ENCODE results near the gene HDAC9. TPM values are rescaled to one million over a fixed set of nuclear protein-coding genes. Genes with fewer than 3 reads are reported as not detected.

Gene HDAC9
- total RNA-seq, 1 experiment from 2014 or later, result 14.7 TPM

DNA sequence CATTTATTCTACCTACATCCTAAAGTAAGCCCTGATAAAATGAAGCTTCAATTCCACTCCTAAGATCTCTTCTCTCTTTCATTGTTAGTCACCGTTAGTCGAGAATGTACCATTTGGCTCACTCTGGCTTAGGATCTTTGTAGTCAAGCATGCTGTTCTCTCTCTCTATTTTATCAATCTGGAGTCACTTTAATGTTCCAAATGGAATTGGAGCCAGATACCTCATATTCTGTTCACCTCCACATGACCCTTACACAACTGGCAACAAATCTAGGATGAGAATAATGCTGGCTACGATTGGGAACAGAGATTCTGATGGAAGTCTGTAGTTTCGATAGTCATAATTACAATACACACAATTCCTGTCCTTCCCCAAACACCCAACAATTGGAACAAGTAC lies 408.1 kb downstream of the HDAC9 start:
- Histone ChIP-seq H3K36me3 (ENCODE audit: low read depth) (no peaks in the 10 kb centered on the region), H4K20me1 (ENCODE audit: insufficient read depth) (no peaks in the 10 kb centered on the region), H3F3A (ENCODE audit: insufficient read depth, low read depth) (no peaks in the 10 kb centered on the region), H2AFZ (no peak overlapping the region; the same call in 1 of the 2 replicates), H3K27me3 (ENCODE audit: insufficient read depth, low read depth) (no peaks in the 10 kb centered on the region), H3K27ac (no peak overlapping the region), H3K4me3 (no peak overlapping the region), H3K4me1 (replicated peaks; ENCODE audit: insufficient read depth) (no peaks in the 10 kb centered on the region), H3K79me2 (ENCODE audit: low read depth) (no peaks in the 10 kb centered on the region), H3K9me3 (ENCODE audit: insufficient read depth, low read depth) (peaks cover 11% of the 10 kb centered on the region; the same call in 1 of the 2 replicates), H3K9me2 (ENCODE audit: insufficient read depth) (no peaks in the 10 kb centered on the region), H3K4me2 (no peak overlapping the region)
- CTCF ChIA-PET, result no interaction called here
- TF ChIP-seq, protein P1, sequence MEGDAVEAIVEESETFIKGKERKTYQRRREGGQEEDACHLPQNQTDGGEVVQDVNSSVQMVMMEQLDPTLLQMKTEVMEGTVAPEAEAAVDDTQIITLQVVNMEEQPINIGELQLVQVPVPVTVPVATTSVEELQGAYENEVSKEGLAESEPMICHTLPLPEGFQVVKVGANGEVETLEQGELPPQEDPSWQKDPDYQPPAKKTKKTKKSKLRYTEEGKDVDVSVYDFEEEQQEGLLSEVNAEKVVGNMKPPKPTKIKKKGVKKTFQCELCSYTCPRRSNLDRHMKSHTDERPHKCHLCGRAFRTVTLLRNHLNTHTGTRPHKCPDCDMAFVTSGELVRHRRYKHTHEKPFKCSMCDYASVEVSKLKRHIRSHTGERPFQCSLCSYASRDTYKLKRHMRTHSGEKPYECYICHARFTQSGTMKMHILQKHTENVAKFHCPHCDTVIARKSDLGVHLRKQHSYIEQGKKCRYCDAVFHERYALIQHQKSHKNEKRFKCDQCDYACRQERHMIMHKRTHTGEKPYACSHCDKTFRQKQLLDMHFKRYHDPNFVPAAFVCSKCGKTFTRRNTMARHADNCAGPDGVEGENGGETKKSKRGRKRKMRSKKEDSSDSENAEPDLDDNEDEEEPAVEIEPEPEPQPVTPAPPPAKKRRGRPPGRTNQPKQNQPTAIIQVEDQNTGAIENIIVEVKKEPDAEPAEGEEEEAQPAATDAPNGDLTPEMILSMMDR (conservative IDR thresholded peaks at IDR 0.05), result no peak
- TF ChIP-seq EZH2 (IDR thresholded peaks at IDR 0.05; ENCODE audit: low read depth), result no peak
- DNase-seq, result no peak
- POLR2A ChIA-PET (ENCODE audit: unreplicated experiment), result no interaction called here
- intact Hi-C loops (cut with micrococcal nuclease; ENCODE audit: unreplicated experiment), result no loop called here
- BruUV-seq (replicated peaks), result no TSS peak

DNA sequence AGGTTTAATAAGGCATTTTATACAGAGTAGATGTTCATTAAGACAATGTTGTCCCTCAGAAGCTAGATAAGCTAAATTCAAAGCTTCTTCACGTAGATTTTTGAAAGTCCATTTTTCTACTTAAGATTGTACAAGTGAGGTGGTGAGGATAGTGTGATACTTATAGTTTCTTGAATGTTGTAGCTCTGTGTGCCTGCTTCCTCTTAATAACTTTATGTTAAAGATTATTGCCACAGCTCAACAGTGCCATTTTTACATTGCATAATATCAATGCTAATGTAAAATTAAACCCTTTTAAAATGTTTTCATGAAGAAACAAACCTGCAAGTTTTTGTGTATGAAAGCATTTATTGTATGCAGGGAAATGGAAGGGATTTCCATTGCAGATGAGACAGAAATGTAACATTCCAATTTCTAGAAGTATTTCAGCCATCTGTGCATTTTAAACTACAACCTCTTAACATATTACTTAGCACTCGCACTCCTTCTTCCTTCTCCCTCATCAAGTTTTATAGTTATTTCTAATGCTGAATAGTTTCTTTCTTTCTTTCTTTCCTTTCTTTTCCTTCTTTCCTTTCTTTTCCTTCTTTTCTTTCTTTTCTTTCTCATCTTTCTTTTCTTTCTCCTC lies 409.9 kb downstream of the HDAC9 start:
- intact Hi-C loops (cut with micrococcal nuclease; ENCODE audit: unreplicated experiment), result no loop called here
- Histone ChIP-seq H3K9me3 (ENCODE audit: insufficient read depth, low read depth) (peaks cover 8% of the 10 kb centered on the region; the same call in 1 of the 2 replicates), H3K4me2 (no peak overlapping the region), H3K9me2 (ENCODE audit: insufficient read depth) (no peaks in the 10 kb centered on the region), H3F3A (ENCODE audit: insufficient read depth, low read depth) (no peaks in the 10 kb centered on the region), H2AFZ (no peak overlapping the region), H3K27me3 (ENCODE audit: insufficient read depth, low read depth) (no peaks in the 10 kb centered on the region), H3K79me2 (ENCODE audit: low read depth) (no peaks in the 10 kb centered on the region), H4K20me1 (ENCODE audit: insufficient read depth) (no peaks in the 10 kb centered on the region), H3K4me1 (replicated peaks; ENCODE audit: insufficient read depth) (no peaks in the 10 kb centered on the region), H3K4me3 (no peak overlapping the region), H3K36me3 (ENCODE audit: low read depth) (no peaks in the 10 kb centered on the region), H3K27ac (no peak overlapping the region)
- POLR2A ChIA-PET (ENCODE audit: unreplicated experiment), result no interaction called here
- BruUV-seq (replicated peaks), result no TSS peak
- CTCF ChIA-PET, result no interaction called here
- DNase-seq, result no peak
- TF ChIP-seq EZH2 (IDR thresholded peaks at IDR 0.05; ENCODE audit: low read depth), result no peak
- TF ChIP-seq, protein P1 (conservative IDR thresholded peaks at IDR 0.05), result no peak

DNA sequence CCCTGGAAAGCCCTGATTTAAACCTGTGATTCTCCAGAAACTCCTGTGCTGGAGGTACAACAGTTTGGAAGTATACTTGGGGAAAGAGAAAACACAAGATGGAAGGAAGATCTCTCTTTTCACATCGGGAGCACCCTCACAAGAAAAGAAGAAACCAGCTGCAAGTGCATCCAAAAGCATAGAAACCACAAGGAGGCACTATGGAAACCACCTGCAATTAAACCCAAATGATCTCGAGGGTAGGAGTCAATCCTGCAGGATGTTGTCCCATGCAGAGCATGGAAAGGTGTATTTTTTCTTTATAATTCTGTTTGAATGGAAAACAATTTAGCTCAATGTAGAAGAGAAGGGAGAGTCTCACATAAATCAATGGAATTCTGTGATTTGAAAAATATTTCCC lies 411.4 kb downstream of the HDAC9 start:
- no peak for DNase-seq
- no peaks in the 10 kb centered on the region for H3K27me3 ChIP-seq (ENCODE audit: insufficient read depth, low read depth)
- TF ChIP-seq EZH2 (IDR thresholded peaks at IDR 0.05; ENCODE audit: low read depth), result no peak
- TF ChIP-seq, protein P1 (conservative IDR thresholded peaks at IDR 0.05), result no peak
- no peak overlapping the region for H3K27ac ChIP-seq
- H3K4me3 ChIP-seq, result no peak overlapping the region
- H3K4me2 ChIP-seq, result no peak overlapping the region
- H3F3A ChIP-seq (ENCODE audit: insufficient read depth, low read depth), result no peaks in the 10 kb centered on the region
- H3K79me2 ChIP-seq (ENCODE audit: low read depth), result no peaks in the 10 kb centered on the region
- H3K36me3 ChIP-seq (ENCODE audit: low read depth), result no peaks in the 10 kb centered on the region
- POLR2A ChIA-PET (ENCODE audit: unreplicated experiment), result no interaction called here
- no peaks in the 10 kb centered on the region for H3K4me1 ChIP-seq (replicated peaks; ENCODE audit: insufficient read depth)
- no peak overlapping the region for H2AFZ ChIP-seq
- no peaks in the 10 kb centered on the region for H3K9me2 ChIP-seq (ENCODE audit: insufficient read depth)
- intact Hi-C loops (cut with micrococcal nuclease; ENCODE audit: unreplicated experiment), result no loop called here
- H3K9me3 ChIP-seq (ENCODE audit: insufficient read depth, low read depth), result peaks cover 8% of the 10 kb centered on the region; the same call in 1 of the 2 replicates
- H4K20me1 ChIP-seq (ENCODE audit: insufficient read depth), result no peaks in the 10 kb centered on the region
- CTCF ChIA-PET, result no interaction called here
- BruUV-seq (replicated peaks), result no TSS peak

Data from PC-9 (cell line).